Measurements from ENCODE around the gene ZNF574. TPM values are rescaled to one million over a fixed set of nuclear protein-coding genes. Genes with fewer than 3 reads are reported as not detected.

Gene ZNF574
- total and polyA plus RNA-seq, 11 donors: 5.1 to 17.7 (median 8.7) TPM

GRCh38 chr19:42091742-42092141 lies 15.8 kb downstream of the ZNF574 start:
- Histone ChIP-seq H3K9me3 (no peaks in the 10 kb centered on the region), H3K4me3 (no peak overlapping the region), H3K36me3 (peaks cover 0 to 22% (median 0%) of the 10 kb centered on the region in 9 donors), H3K4me1 (peaks cover 0 to 34% (median 0%) of the 10 kb centered on the region in 12 donors), H3K27ac (no peak overlapping the region), H3K27me3 (peaks cover 0 to 25% (median 12%) of the 10 kb centered on the region in 9 donors)
- DNase-seq (no peak), ATAC-seq (peak in 3 of 4 donors; percentile 41 to 53 (median 51))
- intact Hi-C loops (cut with DNase I): loop anchor here in 1 of 10 donors (2.0 kb wide), 1 partner anchor 91 kb away; no protein-coding TSS in a partner anchor
- TF ChIP-seq, protein P1, sequence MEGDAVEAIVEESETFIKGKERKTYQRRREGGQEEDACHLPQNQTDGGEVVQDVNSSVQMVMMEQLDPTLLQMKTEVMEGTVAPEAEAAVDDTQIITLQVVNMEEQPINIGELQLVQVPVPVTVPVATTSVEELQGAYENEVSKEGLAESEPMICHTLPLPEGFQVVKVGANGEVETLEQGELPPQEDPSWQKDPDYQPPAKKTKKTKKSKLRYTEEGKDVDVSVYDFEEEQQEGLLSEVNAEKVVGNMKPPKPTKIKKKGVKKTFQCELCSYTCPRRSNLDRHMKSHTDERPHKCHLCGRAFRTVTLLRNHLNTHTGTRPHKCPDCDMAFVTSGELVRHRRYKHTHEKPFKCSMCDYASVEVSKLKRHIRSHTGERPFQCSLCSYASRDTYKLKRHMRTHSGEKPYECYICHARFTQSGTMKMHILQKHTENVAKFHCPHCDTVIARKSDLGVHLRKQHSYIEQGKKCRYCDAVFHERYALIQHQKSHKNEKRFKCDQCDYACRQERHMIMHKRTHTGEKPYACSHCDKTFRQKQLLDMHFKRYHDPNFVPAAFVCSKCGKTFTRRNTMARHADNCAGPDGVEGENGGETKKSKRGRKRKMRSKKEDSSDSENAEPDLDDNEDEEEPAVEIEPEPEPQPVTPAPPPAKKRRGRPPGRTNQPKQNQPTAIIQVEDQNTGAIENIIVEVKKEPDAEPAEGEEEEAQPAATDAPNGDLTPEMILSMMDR (IDR thresholded peaks at IDR 0.05): no peak
- no peak for TF ChIP-seq POLR2A (IDR thresholded peaks at IDR 0.05)
- WGBS, 4 donors: 41 to 54% (median 47%) methylated on average over 5 to 10 of the region's 10 CpGs

DNA sequence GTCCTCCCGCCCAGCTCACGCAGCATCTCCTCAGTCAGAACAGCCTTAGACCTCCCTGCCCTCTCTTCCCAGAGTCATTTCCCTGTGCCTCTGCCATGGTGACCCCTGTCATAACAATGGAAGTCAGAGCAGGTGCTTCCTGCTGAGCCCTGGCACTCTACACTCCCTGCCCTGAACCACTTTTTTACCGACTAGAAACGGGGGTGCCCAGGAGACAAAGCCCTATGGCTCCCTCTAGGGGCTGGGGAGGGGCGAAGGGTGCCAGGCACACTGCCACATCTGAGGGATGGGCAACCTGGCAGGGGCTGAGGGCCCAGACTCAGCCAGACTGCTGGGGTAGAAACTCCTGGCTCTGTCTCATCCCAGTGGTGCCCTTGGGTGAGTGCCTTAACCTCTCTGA lies 16.4 kb downstream of the ZNF574 start:
- no peak for DNase-seq
- peak in 3 of 4 donors; percentile 55 to 63 (median 57) for ATAC-seq
- H3K27ac ChIP-seq: no peak overlapping the region
- 28 to 38% (median 30%) methylated on average over 4 to 5 of the region's 5 CpGs for WGBS, 4 donors
- H3K4me1 ChIP-seq: peaks cover 0 to 34% (median 0%) of the 10 kb centered on the region in 12 donors
- H3K4me3 ChIP-seq: no peak overlapping the region
- peaks cover 0 to 31% (median 13%) of the 10 kb centered on the region in 9 donors for H3K27me3 ChIP-seq
- peaks cover 0 to 22% (median 0%) of the 10 kb centered on the region in 9 donors for H3K36me3 ChIP-seq
- no peaks in the 10 kb centered on the region for H3K9me3 ChIP-seq
- TF ChIP-seq POLR2A (IDR thresholded peaks at IDR 0.05): no peak
- TF ChIP-seq, protein P1 (IDR thresholded peaks at IDR 0.05): peak; percentile 16 to 51 (median 38)
- intact Hi-C loops (cut with DNase I): no loop called here

DNA sequence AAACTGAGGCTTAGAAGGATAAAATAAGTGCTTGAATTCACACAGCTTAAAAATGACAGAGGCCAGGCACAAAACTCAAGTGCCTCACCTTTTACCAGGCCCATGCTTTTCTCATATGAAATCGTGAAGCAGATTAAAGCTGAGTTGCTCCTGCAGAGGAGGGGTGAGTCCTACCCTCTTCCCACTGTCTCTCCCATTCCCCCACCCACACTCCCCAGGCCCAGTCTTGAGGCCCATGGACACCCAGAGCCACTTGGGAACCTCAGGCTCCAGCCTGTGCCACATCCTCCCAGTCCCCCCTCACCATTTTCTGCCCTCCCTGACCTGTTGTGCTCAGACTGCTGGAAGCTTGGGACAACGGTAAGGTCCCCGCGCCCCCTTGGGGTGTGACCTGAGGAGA lies 17.5 kb downstream of the ZNF574 start:
- peaks cover 0 to 27% (median 0%) of the 10 kb centered on the region in 9 donors for H3K36me3 ChIP-seq
- H3K27ac ChIP-seq: no peak overlapping the region
- H3K9me3 ChIP-seq: no peaks in the 10 kb centered on the region
- no peak overlapping the region for H3K4me3 ChIP-seq
- intact Hi-C loops (cut with DNase I): no loop called here
- TF ChIP-seq POLR2A (IDR thresholded peaks at IDR 0.05): no peak
- 48 to 59% (median 58%) methylated on average over 4 of the region's 4 CpGs for WGBS, 4 donors
- ATAC-seq (no peak), DNase-seq (no peak)
- peaks cover 0 to 33% (median 13%) of the 10 kb centered on the region in 9 donors for H3K27me3 ChIP-seq
- H3K4me1 ChIP-seq: peaks cover 0 to 27% (median 0%) of the 10 kb centered on the region in 12 donors

- peaks cover 0 to 33% (median 13%) of the 10 kb centered on the region in 9 donors for H3K27me3 ChIP-seq
- no peak overlapping the region for H3K4me3 ChIP-seq
- WGBS, 4 donors: 54 to 62% (median 56%) methylated on average over 4 of the region's 4 CpGs
- peaks cover 0 to 31% (median 0%) of the 10 kb centered on the region in 9 donors for H3K36me3 ChIP-seq
- no peaks in the 10 kb centered on the region for H3K9me3 ChIP-seq
- no peak for DNase-seq
- TF ChIP-seq POLR2A (IDR thresholded peaks at IDR 0.05): no peak
- TF ChIP-seq, protein P1 (IDR thresholded peaks at IDR 0.05): no peak
- ATAC-seq: no peak
- H3K27ac ChIP-seq: no peak overlapping the region
- intact Hi-C loops (cut with DNase I): no loop called here
- H3K4me1 ChIP-seq: peaks cover 0 to 23% (median 0%) of the 10 kb centered on the region in 12 donors
Observed at GRCh38 chr19:42093926-42094325, 18.0 kb downstream of the ZNF574 start.
